Mucosa of stomach (tissue), 1 donor: ENCODE measurements around the gene MASTL.

Experiments
- H3K27me3 ChIP-seq: one replicate; pipeline ENCODE4 v1.7.0; 2013; ENCODE audit warnings: mild to moderate bottlenecking, low read length; ENCODE audit not compliant: control insufficient read depth, insufficient read depth
- H3K36me3 ChIP-seq: one replicate; pipeline ENCODE4 v1.7.0; 2013; ENCODE audit warnings: low read length; ENCODE audit not compliant: control insufficient read depth, insufficient read depth
- H3K4me1 ChIP-seq: one replicate; pipeline ENCODE4 v1.7.0; 2013; ENCODE audit warnings: mild to moderate bottlenecking, low read length; ENCODE audit not compliant: control insufficient read depth, insufficient read depth
- H3K4me3 ChIP-seq: one replicate; pipeline ENCODE4 v1.7.0; 2013; ENCODE audit warnings: low read length
- H3K9ac ChIP-seq: one replicate; pipeline ENCODE4 v1.7.0; 2013; ENCODE audit warnings: mild to moderate bottlenecking, low read length, moderate library complexity
- H3K9me3 ChIP-seq: one replicate; pipeline ENCODE4 v1.7.0; 2013; ENCODE audit warnings: mild to moderate bottlenecking, low read length, moderate library complexity; ENCODE audit not compliant: control insufficient read depth
- donor health status: Pancreatic carcinoma.

Gene MASTL

GRCh38 chr10:27230022-27230421, 74.9 kb downstream of the MASTL start:
- no peaks in the 10 kb centered on the region for H3K36me3 ChIP-seq
- no peaks in the 10 kb centered on the region for H3K9me3 ChIP-seq
- no peaks in the 10 kb centered on the region for H3K27me3 ChIP-seq
- no peak overlapping the region for H3K9ac ChIP-seq
- no peaks in the 10 kb centered on the region for H3K4me1 ChIP-seq
- no peak overlapping the region for H3K4me3 ChIP-seq

- H3K36me3 ChIP-seq: no peaks in the 10 kb centered on the region
- no peaks in the 10 kb centered on the region for H3K27me3 ChIP-seq
- no peak overlapping the region for H3K9ac ChIP-seq
- peaks cover 3% of the 10 kb centered on the region for H3K4me1 ChIP-seq
- no peak overlapping the region for H3K4me3 ChIP-seq
- H3K9me3 ChIP-seq: no peaks in the 10 kb centered on the region
Observed at GRCh38 chr10:27235706-27236105, 80.6 kb downstream of the MASTL start.
